H1 (cell line): ENCODE data around the gene CIB2. TPM values are rescaled to one million over a fixed set of nuclear protein-coding genes. Genes with fewer than 3 reads are reported as not detected.

Experiments
- CTCF ChIA-PET: fragments of 300-600 bp; sonication (Branson Sonifier 250); formaldehyde crosslinking; loops from one replicate; lab custom pipeline; 2021; ENCODE audit not compliant: partially characterized antibody; lab: Charles Lee
- POLR2A ChIA-PET: fragments of 300-600 bp; sonication (Branson Sonifier 250); formaldehyde crosslinking; loops from one replicate; lab custom pipeline; 2021; ENCODE audit warnings: inconsistent platforms; ENCODE audit not compliant: partially characterized antibody; lab: Charles Lee
- DNase-seq, 2 experiments: peaks; one replicate each; pipeline versions ENCODE4 v3.0.0 to v3.0.0-alpha.2; 2010 to 2022; ENCODE audit warnings: low spot score in 2 of 2, low read depth in 1 of 2, mixed read lengths in 1 of 2
- FAIRE-seq: peaks from 2 replicates; lab custom pipeline; 2011; peaks lifted over from hg19 to GRCh38; lab: Jason Lieb, UNC
- H2AFZ ChIP-seq: 2 replicates; pipeline ENCODE4 v1.8.1; 2012; ENCODE audit warnings: low read length, inconsistent platforms
- H2AK5ac ChIP-seq: 2 replicates; pipeline ENCODE4 v1.6.1; 2013; ENCODE audit warnings: low read depth, low read length
- H2BK120ac ChIP-seq: replicated peaks from 2 replicates; pipeline ENCODE3; 2013; ENCODE audit warnings: low read depth, low read length, inconsistent platforms
- H2BK12ac ChIP-seq: 2 replicates; pipeline ENCODE4 v1.6.1; 2013; ENCODE audit warnings: low read depth, low read length
- H2BK15ac ChIP-seq: 2 replicates; pipeline ENCODE4 v1.6.1; 2013; ENCODE audit warnings: low read length
- H2BK20ac ChIP-seq: 2 replicates; pipeline ENCODE4 v1.6.1; 2013; ENCODE audit warnings: low read length
- H2BK5ac ChIP-seq: 2 replicates; pipeline ENCODE4 v1.6.1; 2013; ENCODE audit warnings: low read depth, low read length
- H3K14ac ChIP-seq: 2 replicates; pipeline ENCODE4 v1.6.1; 2013; ENCODE audit warnings: inconsistent platforms; ENCODE audit not compliant: insufficient read length
- H3K18ac ChIP-seq: 2 replicates; pipeline ENCODE4 v1.6.1; 2013; ENCODE audit warnings: low read length; ENCODE audit errors: extremely low read depth
- H3K23ac ChIP-seq: 2 replicates; pipeline ENCODE4 v1.6.1; 2013; ENCODE audit warnings: inconsistent platforms; ENCODE audit not compliant: insufficient read length
- H3K23me2 ChIP-seq: 2 replicates; pipeline ENCODE4 v1.6.1; 2013; ENCODE audit warnings: low read depth, low read length
- H3K27ac ChIP-seq: 2 replicates; pipeline ENCODE4 v1.6.1; 2011; ENCODE audit warnings: low read depth, low read length, inconsistent platforms
- H3K27me3 ChIP-seq, 4 experiments: replicated peaks in 1 of 4; 1 replicate in 1 of 4; 2 replicates in 3 of 4; pipeline versions ENCODE4 v1.6.1 to v1.8.1; 2011 to 2013; ENCODE audit warnings: low read length in 3 of 4, mild to moderate bottlenecking in 3 of 4, inconsistent platforms in 2 of 4, mixed read lengths in 2 of 4, moderate library complexity in 1 of 4; ENCODE audit not compliant: control insufficient read depth in 3 of 4, insufficient read depth in 3 of 4; ENCODE audit errors: extremely low read depth in 1 of 4
- H3K36me3 ChIP-seq, 4 experiments: 2 replicates each; pipeline versions ENCODE4 v1.6.1 to v1.8.1; 2011 to 2013; ENCODE audit warnings: mild to moderate bottlenecking in 4 of 4, low read length in 3 of 4, moderate library complexity in 2 of 4, control low read depth in 1 of 4, inconsistent platforms in 1 of 4; ENCODE audit not compliant: insufficient read depth in 4 of 4, control insufficient read depth in 2 of 4
- H3K4ac ChIP-seq: replicated peaks from 2 replicates; pipeline ENCODE3; 2013; ENCODE audit warnings: low read length, low read depth, mixed read lengths, inconsistent platforms; ENCODE audit not compliant: insufficient read length
- H3K4me1 ChIP-seq, 4 experiments: replicated peaks in 1 of 4; 1 replicate in 1 of 4; 2 replicates in 3 of 4; pipeline versions ENCODE4 v1.6.1 to v1.8.1; 2011 to 2013; ENCODE audit warnings: low read length in 3 of 4, inconsistent platforms in 2 of 4, mixed read lengths in 1 of 4; ENCODE audit not compliant: insufficient read depth in 4 of 4, control insufficient read depth in 3 of 4
- H3K4me2 ChIP-seq, 2 experiments: 2 replicates each; pipeline versions ENCODE4 v1.6.1 to v1.8.1; 2011 to 2013; ENCODE audit warnings: low read depth in 2 of 2, low read length in 2 of 2, control low read depth in 1 of 2, inconsistent platforms in 1 of 2, mild to moderate bottlenecking in 1 of 2; ENCODE audit not compliant: insufficient read depth in 1 of 2
- H3K4me3 ChIP-seq, 4 experiments: fragments of 200-600, 300-600 bp in 1 of 4; sonication (generic), shearing (Covaris generic), sonication (Bioruptor Twin) in 1 of 4; 2 replicates each; pipeline versions ENCODE4 v1.5.1 to v1.8.1; 2011 to 2016; ENCODE audit warnings: low read length in 4 of 4, low read depth in 3 of 4, control low read depth in 2 of 4, inconsistent platforms in 2 of 4, mild to moderate bottlenecking in 2 of 4, mixed read lengths in 1 of 4, moderate library complexity in 1 of 4; ENCODE audit not compliant: insufficient read depth in 2 of 4; ENCODE audit errors: extremely low read depth in 1 of 4
- H3K56ac ChIP-seq: replicated peaks from 2 replicates; pipeline ENCODE3; 2013; ENCODE audit warnings: low read depth, mild to moderate bottlenecking, mixed read lengths, low read length, inconsistent platforms; ENCODE audit not compliant: insufficient read length
- H3K79me1 ChIP-seq: 2 replicates; pipeline ENCODE4 v1.6.1; 2013; ENCODE audit warnings: low read depth, low read length, control low read depth
- H3K79me2 ChIP-seq, 2 experiments: 2 replicates each; pipeline versions ENCODE4 v1.6.1 to v1.8.1; 2012 to 2013; ENCODE audit warnings: low read length in 2 of 2, mild to moderate bottlenecking in 2 of 2, inconsistent platforms in 1 of 2; ENCODE audit not compliant: insufficient read depth in 2 of 2, control insufficient read depth in 1 of 2
- H3K9ac ChIP-seq, 4 experiments: replicated peaks in 1 of 4; 1 replicate in 1 of 4; 2 replicates in 3 of 4; pipeline versions ENCODE4 v1.6.1 to v1.8.1; 2011 to 2013; ENCODE audit warnings: low read depth in 3 of 4, low read length in 3 of 4, control low read depth in 2 of 4, mild to moderate bottlenecking in 2 of 4, moderate library complexity in 2 of 4, inconsistent platforms in 1 of 4; ENCODE audit errors: extremely low read depth in 1 of 4
- H3K9me3 ChIP-seq, 2 experiments: 2 replicates each; pipeline versions ENCODE4 v1.6.1 to v1.8.1; 2012 to 2013; ENCODE audit warnings: mild to moderate bottlenecking in 2 of 2, moderate library complexity in 2 of 2, control low read depth in 1 of 2, inconsistent platforms in 1 of 2, low read depth in 1 of 2, low read length in 1 of 2, mixed read lengths in 1 of 2; ENCODE audit not compliant: insufficient read depth in 2 of 2
- H4K20me1 ChIP-seq, 2 experiments: replicated peaks in 1 of 2; 2 replicates each; pipeline versions ENCODE3 to v1.8.1; 2011 to 2013; ENCODE audit warnings: inconsistent platforms in 2 of 2, low read length in 2 of 2, mild to moderate bottlenecking in 1 of 2; ENCODE audit not compliant: insufficient read depth in 2 of 2, control insufficient read depth in 1 of 2
- H4K5ac ChIP-seq: 2 replicates; pipeline ENCODE4 v1.6.1; 2013; ENCODE audit warnings: low read length, low read depth, mixed read lengths, inconsistent platforms; ENCODE audit not compliant: insufficient read length
- H4K8ac ChIP-seq: 2 replicates; pipeline ENCODE4 v1.8.0; 2013; ENCODE audit warnings: mild to moderate bottlenecking, moderate library complexity, low read length, inconsistent platforms; ENCODE audit not compliant: insufficient read depth; ENCODE audit errors: extremely low read depth
- H4K91ac ChIP-seq: replicated peaks from 2 replicates; pipeline ENCODE3; 2013; ENCODE audit warnings: low read length, mixed read lengths, inconsistent platforms; ENCODE audit not compliant: insufficient read length
- BRCA1 ChIP-seq: IDR thresholded peaks from 2 replicates; pipeline ENCODE4 v1.6.1; 2012; ENCODE audit warnings: low read depth, low read length, improper control_type of control experiment
- EGR1 ChIP-seq: IDR thresholded peaks from 2 replicates; pipeline ENCODE4 v1.6.1; 2011; ENCODE audit warnings: low read depth, low read length, borderline replicate concordance
- EZH2 ChIP-seq: fragments of 200-600 bp; sonication (generic); IDR thresholded peaks from 2 replicates; pipeline ENCODE4 v1.7.1; 2012; ENCODE audit warnings: low read depth, mild to moderate bottlenecking, moderate library complexity, low read length, inconsistent platforms; ENCODE audit not compliant: severe bottlenecking
- RNF2 ChIP-seq: fragments of 200-900, 300-1000 bp; sonication (generic); IDR thresholded peaks from 2 replicates; pipeline ENCODE4 v1.7.1; 2016; ENCODE audit warnings: borderline replicate concordance, low read depth, mild to moderate bottlenecking, antibody characterized with exemption, low read length; ENCODE audit not compliant: poor library complexity, severe bottlenecking; ENCODE audit errors: missing control alignments
- WGBS, 2 experiments: shearing (Covaris generic) in 1 of 2; methylation state at CpG; one replicate each; pipeline versions ENCODE4 v1.1.6 to v1.1.7; 2013 to 2015; ENCODE audit warnings: low lambda C conversion rate in 2 of 2, mixed read lengths in 2 of 2, inconsistent platforms in 1 of 2, low coverage in 1 of 2, missing lambda C conversion rate in 1 of 2; ENCODE audit not compliant: insufficient replicate concordance in 2 of 2, insufficient coverage in 1 of 2, insufficient read length in 1 of 2; ENCODE audit errors: extremely low coverage in 1 of 2, missing lambda C conversion rate in 1 of 2; 5-methylcytosine and 5-hydroxymethylcytosine counted together
- polyA plus RNA-seq, 7 experiments: library from polyadenylated mRNA; depleted of rRNA in 3 of 7; stranded (reverse) in 5 of 7; unstranded in 2 of 7; fragments of >200 nt in 5 of 7; fragments of 200-250 nt in 2 of 7; gene quantifications; 1 replicate in 5 of 7; 2 replicates in 1 of 7; 4 replicates in 1 of 7; pipeline versions ENCODE4 v1.2.1 to v1.2.3, GENCODE V29; 2011 to 2013; ENCODE audit warnings: missing spikeins in 2 of 7, mixed read lengths in 2 of 7
- total RNA-seq: library from RNA; stranded (reverse); fragmentation: NEBNext Ultra II Directional; extraction: Animal tissue kit (Norgen Biotek cat#: 25700); gene quantifications from 2 replicates; pipeline ENCODE4 v1.2.1, GENCODE V29; 2021

CIB2 gene
- total and polyA plus RNA-seq, 2 of the 8 experiments (the other 6 are each of a cell fraction or from before 2014, with no cell fraction given): 41.5 to 45.8 TPM

DNA sequence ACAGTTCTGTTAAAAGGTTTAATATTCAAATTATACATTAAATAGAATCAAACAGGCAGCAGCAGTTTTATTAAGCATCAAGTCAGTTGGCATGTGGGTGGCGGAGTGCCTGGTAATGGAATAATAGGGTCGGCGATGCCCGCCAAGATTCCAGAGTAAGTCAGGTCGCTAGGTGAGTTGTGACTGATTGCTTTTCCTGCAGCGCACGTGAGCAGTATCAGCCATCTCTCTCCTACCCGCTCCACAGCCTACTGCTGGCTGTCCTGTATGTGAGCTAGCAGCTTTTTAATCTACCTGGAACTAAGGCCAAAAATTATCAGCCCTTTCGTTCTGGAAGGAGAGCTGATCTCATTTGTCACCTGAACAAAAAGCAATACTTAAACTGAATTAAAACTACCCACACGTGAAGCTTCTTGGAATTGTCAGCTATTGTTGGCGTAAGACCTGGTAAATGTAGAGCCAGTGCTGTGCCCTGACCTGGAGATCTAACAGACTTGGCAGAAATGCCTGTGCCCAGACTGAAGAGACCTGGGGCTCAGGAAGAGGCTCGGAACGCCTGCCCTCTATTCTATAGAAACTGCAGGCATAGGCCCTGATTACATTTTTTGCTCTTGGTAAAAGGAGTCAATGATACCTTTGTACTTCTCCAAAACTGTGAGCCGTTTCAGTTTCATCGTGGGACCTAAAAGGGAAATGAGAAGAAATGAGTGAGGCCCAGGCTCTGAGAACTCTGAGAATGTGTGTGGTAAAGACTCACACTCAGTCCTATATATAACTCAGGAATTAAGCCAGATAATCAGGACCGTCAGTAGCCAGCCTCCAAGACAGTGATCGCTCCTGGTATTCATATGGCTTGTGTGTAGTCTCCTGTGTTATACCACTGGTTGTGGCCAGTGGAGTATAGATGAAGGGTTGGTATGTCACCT is 39.9 kb upstream of the CIB2 start:
- H3K18ac ChIP-seq: no peak overlapping the region
- peaks cover 3 to 13% (median 10%) of the 10 kb centered on the region in 4 experiments; a peak in 6 of 8 replicates for H3K36me3 ChIP-seq
- H2BK15ac ChIP-seq: no peak overlapping the region
- H3K23ac ChIP-seq: no peak overlapping the region
- H3K4ac ChIP-seq: no peak overlapping the region
- peaks cover 2 to 3% of the 10 kb centered on the region in 2 experiments for H4K20me1 ChIP-seq
- CTCF ChIA-PET: interaction anchor here (0.8 to 19.5 kb wide), 6 partner anchors 9 to 68 kb away, joined by 3 to 285 read pairs (median 4); partner anchors contain the start of gene ACSBG1
- H3K23me2 ChIP-seq: no peaks in the 10 kb centered on the region
- no peak overlapping the region for H3K27ac ChIP-seq
- H3K79me1 ChIP-seq: no peaks in the 10 kb centered on the region
- no peak overlapping the region for H3K9ac ChIP-seq
- H2BK120ac ChIP-seq: no peak overlapping the region
- DNase-seq (no peak), FAIRE-seq (no peak)
- H3K56ac ChIP-seq: no peak overlapping the region
- no peaks in the 10 kb centered on the region for H3K79me2 ChIP-seq
- no peak overlapping the region for H2AK5ac ChIP-seq
- no peak overlapping the region for H3K4me3 ChIP-seq
- no peak overlapping the region for H2BK5ac ChIP-seq
- no peak overlapping the region for H2AFZ ChIP-seq
- no peaks in the 10 kb centered on the region for H3K4me1 ChIP-seq
- POLR2A ChIA-PET: no interaction called here
- H3K14ac ChIP-seq: no peak overlapping the region
- no peak overlapping the region for H4K91ac ChIP-seq
- no peaks in the 10 kb centered on the region for H3K27me3 ChIP-seq
- no peak overlapping the region for H2BK12ac ChIP-seq
- H3K4me2 ChIP-seq: no peak overlapping the region
- WGBS, 2 experiments: 92% methylated on average over 17 of the region's 17 CpGs; no CpG with 5 or more reads in 1 of the 2 experiments
- no peak overlapping the region for H2BK20ac ChIP-seq
- H3K9me3 ChIP-seq: no peaks in the 10 kb centered on the region
- H4K8ac ChIP-seq: no peak overlapping the region
- H4K5ac ChIP-seq: no peak overlapping the region
- TF ChIP-seq BRCA1 (no peak), EGR1 (no peak), RNF2 (no peak), EZH2 (no peak)
